Stimulated activated CD8-positive, alpha-beta memory T cell treated with anti-CD3 and anti-CD28 coated beads, Interleukin-4, amount 100 ng/mL, for 24 hours (primary cell): ENCODE measurements around the gene ITPR1.
"Not testable (repeated sequence)": the region's sequence is repeated elsewhere in the genome, so short reads cannot be mapped to it uniquely, and the experiment has no call there.

Experiments
- DNase-seq: peaks from one replicate; pipeline ENCODE4 v3.0.0-alpha.2; 2020; ENCODE audit warnings: low read depth

ITPR1 gene

DNA sequence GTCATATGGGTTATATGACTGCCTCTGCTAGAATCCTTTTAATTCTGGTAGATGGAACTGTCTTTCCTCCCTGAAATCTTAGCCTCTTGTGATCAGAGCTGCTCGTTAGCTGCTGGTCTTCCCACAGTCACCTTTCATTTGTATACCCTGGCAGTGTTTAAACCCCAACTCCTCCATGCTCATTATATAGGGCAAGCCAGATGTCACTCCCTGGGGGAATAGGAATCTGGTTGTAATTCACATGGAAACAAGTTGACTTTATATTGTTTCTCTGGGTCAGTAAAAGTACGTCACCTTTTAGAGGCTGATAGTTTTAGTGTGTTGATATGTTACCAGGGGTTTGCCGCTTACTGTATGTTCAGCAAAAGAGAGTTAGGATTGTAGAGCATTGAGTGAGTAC lies 103.5 kb downstream of the ITPR1 start:
- no peak for DNase-seq

DNA sequence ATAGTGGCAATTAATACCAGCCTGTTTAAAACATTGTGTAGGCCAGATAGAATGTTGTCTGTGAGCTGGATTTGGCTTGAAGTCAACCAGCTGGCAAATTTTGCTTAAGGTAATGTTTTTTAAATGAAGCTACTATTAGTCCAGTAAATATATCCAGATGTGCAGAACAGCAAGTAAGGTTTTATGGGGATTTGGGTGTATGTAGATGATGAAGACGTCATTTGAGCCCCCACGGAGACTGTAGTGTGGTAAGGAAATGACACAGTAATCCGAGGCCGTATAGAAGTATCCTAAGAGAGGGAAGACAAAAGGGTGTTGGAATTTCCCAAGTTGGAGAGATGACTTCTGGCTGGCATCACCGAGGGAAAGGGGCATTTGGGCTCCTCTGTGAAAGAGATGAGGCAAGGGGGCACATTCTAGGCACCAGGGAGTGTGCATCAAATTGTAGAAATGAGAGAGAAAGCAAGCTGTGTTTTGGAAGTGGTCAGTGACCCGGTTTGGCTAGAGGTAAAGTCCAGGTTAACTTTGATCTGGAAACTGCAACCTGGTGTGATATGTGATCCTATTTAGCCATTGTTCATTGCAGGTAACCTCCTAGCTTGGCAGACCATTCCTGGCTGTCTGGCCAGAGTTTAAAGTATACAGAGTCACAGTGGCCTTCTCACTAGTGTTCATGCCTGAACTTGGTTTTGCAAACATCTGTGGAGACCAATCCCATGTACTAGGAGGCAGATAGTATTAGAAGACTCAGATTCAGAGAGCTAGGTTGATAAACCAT lies 104.2 kb downstream of the ITPR1 start:
- DNase-seq, result no peak

DNA sequence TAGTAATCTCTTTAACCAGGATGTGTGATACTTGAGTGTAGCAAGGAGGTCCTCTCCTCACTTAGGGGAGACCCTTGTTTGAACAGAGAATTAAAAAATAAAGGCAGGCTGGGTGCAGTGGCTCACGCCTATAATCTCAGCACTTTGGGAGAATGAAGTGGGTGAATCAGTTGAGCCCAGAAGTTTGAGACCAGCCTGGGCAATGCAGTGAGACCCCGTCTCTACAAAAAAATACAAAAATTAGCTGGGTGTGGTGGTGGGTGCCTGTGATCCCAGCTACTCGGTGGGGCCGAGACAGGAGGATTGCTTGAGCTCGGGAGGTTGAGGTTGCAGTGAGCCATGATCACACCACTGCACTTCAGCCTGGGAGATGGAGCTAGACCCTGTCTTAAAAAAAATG lies 105.1 kb downstream of the ITPR1 start:
- DNase-seq, result not testable (repeated sequence)

DNA sequence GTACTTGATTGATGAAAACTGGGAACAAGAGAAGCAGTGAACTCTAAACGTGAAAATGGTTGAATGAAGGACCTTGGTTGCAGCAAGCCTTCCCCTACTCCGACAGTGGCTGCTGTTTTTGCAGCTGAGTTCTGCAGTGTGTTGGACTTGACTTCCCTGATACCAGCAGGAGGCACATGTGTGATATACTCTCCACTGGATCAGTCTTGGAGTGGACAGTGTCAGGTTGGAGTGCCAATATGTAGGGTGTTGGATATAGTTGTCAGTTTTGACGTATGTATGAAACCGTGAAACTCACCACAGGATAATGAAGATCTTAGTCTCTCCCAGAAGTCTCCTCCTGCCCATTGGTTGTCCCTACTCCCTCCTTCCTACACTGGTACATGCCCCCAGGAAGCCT lies 106.5 kb downstream of the ITPR1 start:
- no peak for DNase-seq

DNA sequence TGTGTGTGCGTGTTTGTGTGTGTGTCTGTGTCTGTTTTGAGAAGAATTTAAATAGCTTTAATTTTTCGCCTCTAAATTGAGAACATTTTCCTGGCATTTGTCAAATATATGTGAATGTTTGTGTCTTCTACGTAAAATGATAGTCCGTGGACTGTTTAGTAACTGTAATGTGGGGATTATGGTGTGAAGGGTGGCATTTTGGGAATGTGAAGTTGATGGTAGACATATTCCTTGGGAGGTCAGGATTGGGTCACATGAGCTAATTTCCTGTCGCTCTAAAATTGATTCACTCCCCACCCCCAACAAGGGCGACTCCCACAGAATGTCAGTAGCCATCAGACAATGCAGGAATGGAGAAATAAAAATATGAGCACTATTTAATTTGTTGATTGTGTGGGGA lies 107.3 kb downstream of the ITPR1 start:
- no peak for DNase-seq

DNA sequence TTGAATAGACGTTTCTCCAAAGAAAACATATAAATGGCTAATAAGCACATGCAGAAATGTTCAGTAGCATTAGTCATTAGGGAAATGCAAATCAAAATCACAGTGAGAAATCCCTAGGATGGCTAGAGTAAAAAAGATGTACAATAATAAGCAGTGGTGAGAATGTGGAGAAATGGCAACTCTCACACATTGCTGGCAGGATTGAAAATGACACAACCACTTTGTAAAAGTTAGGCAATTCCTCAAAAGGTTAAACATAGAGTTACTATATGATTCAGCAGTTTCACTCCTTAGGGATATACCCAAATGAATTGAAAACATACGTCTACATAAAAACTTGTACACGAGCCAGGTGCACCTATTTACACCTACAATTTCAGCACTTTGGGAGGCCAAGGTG lies 108.7 kb downstream of the ITPR1 start:
- DNase-seq, result no peak

DNA sequence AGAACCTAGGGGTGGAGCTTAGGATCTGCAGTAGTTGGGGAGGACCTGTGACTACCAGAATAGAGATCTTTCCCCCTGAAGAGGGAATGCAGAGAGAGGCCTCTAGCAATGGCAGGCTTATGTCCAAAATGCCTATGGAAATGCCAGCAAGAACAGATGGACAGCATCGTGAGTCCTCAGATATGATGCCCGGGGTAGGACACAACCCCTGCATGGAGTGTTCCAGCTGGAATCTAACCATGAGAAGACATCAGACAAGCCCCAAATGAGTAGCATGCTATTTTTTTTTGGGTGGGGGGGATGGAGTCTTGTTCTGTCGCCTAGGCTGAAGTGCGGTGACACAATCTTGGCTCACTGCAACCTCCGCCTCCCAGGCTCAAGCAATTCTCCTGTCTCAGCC lies 111.5 kb downstream of the ITPR1 start:
- DNase-seq, result no peak

DNA sequence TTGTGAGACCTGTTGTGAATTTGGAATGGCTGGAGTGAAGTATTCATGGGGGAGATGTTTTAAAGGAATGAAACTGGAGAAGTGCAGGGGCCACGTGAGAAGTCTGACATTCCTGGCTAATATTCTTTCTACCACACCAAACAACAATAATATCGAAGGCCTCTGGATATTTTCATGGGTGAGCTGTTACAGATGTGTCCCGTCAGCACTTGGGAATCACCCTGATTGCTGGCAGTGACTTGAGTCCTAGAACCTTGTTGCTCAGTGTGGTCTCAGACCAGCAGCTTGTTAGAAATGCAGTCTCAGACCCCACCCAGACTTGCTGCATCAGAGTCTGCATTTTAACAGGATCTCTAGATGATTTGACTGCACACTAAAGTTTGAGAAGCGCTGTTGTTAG lies 113.8 kb downstream of the ITPR1 start:
- no peak for DNase-seq

DNA sequence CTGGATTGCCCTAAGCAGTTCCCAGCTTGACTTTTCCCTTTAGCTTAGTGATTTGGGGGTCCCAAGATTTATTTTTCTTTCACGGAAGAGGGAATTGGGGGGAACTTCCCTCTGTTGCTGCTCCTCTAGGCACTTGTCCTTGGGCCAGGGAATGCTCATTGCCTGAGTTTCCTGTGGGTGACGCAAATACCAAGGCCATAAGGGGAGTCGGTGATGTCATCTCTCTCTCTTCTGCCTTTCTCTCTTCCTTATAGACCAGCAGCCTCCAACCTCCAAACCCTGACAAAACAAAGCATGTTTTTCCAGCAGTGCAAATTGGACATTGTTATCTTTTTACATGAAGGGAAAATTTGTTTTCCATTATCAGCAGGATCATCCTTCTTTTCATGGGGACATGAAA lies 120.2 kb downstream of the ITPR1 start:
- DNase-seq, result no peak

DNA sequence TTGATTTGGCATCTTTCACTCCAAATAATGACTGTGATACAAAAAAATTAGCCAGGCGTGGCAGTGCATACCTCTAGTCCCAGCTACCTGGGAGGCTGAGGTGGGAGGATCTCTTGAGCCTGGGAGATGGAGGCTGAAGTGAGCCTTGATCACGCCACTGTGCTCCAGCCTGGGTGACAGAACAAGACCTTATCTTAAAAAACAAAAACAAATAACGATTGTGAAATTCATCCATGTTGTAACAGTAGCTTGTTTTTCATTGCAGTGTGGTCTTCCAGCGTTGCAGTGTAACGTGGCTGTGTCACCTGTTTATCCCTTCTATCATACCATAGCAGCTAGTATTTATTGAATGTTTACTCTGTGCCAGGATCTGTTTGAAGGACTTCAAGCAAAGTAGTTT lies 120.9 kb downstream of the ITPR1 start:
- no peak for DNase-seq

DNA sequence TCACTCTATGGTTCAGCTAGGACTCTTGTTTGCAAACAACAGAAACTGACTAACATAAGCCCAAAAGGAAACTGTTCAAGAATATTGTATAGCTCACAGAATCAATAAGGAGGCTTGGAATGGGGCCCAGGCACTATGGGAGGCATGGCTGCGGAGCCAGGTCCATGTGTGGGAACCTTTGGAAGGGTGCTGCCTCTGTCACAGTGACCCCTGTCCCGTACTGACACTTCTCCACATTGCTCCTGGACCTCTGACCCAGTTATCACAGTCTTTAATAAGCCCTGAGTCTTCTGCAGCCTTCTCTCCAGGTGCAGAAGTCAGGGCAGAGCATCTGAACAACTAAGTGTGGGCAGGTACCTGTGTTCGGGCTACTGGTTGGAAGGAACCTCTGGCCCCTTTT lies 121.8 kb downstream of the ITPR1 start:
- DNase-seq, result no peak

DNA sequence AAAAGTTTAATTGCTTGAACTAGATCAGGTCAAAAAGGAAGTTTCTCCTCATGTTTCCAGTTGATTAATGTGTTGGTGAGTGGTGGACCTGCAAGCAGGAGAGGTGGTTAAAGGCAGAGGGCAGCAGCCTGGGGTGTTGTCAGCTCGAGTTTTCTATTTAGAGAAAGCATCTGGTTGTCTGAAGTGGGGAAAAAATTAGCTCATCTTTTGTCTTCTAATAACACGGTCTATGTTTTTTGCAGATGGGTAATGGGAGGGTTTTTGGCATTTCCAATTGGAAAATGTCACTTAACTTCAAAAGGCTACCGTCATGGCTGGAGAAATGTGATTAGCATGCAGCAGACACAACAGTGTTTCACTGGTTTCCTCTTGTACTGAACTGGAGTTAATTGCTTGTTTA lies 122.6 kb downstream of the ITPR1 start:
- no peak for DNase-seq

DNA sequence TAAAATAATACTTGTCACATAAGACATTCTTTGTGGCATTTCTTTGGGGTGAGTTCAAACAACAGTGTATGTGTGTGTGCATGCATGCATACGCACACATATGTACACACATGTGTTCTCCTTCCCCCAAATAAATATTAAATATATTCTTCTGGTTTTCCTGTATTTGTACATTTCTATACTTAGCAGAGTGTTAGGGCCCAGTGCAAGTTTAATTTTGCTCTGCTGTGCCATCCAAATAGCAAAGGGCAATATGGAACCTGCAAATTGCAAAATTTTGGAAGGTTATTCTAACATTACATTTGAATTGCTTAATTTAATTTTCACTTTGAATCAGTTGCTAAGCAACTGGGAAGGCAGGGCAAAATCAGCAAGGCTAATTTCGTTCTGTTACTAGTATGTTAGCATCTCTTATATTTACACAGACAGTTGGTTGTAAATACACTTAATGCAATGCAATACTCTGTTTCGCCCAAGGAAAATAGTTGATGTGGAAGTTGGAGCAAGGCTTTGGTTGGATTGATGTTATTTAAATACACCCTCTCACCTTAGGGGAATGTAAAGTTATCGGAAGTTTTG lies 130.4 kb downstream of the ITPR1 start:
- DNase-seq, result no peak

DNA sequence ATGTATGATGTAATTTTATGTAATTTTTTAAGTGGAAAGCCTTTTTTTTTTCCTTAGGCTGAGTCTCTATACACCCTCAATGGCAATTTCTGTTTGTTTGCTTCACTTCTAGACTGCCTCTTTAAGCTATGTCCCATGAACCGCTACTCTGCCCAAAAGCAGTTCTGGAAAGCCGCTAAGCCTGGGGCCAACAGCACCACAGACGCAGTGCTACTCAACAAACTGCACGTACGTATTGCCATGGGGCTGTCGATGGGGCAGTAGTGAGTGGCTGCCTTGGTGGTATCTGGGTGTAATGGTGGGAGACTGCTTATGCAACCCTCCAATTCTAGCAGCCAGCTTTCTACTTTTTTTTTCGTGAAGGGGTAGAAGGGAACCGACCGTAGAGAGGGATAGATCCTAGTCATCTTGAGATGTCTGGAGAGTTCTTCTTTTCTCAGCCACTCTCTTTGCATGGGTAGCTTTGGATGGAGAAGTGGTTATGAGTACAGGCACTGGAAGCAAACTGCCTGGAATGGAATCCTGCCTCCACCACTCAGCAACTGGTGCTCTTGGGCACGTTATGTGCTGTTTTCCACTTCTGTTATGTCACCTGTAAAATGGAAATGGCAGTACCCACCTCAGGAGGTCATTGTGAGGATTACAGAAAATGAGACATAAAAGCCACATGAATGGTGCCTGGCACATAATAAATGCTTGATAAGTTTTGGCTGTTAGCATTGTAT lies 134.7 kb downstream of the ITPR1 start:
- DNase-seq, result no peak

DNA sequence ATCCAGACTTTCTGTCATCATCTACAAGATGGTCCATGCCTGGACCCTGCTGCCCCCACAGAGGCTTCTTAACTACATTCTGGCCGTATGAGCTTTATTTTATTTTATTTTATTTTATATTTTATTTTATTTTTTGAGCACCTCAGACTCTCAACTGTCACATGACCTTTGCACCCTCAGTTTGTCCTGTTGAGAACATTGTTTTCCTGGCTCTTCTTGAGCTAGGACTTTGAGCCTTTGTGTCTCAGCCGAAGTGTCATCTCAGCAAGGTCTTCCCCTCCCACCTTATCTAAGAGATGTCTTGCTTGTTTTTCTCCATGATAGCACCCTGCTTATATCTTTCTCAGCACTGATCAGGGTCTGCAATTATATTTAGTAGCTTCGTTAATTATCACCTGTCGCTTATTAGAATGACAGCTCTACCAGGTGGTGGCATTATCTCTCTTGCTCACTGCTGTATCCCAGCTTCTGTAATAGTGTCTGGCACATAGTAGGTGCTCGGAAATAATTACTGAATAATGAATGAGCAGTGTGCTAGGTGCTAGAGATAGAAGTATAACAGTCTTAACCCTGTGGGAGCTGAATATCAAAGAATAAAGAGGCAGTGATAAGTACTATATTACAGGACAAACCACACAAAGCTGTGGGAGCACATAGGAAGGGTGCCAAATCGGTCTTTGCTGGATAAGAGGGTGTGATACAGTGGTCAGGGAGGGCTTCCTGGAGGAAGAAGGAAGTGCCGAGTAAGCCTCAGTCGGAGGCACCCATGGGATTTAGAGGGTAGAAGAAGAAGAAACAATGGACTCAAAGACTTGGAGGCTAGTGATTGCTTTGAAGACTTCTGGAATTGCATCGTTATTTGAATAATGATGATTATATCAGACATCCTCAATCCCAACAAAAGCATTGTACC lies 136.2 kb downstream of the ITPR1 start:
- no peak for DNase-seq

DNA sequence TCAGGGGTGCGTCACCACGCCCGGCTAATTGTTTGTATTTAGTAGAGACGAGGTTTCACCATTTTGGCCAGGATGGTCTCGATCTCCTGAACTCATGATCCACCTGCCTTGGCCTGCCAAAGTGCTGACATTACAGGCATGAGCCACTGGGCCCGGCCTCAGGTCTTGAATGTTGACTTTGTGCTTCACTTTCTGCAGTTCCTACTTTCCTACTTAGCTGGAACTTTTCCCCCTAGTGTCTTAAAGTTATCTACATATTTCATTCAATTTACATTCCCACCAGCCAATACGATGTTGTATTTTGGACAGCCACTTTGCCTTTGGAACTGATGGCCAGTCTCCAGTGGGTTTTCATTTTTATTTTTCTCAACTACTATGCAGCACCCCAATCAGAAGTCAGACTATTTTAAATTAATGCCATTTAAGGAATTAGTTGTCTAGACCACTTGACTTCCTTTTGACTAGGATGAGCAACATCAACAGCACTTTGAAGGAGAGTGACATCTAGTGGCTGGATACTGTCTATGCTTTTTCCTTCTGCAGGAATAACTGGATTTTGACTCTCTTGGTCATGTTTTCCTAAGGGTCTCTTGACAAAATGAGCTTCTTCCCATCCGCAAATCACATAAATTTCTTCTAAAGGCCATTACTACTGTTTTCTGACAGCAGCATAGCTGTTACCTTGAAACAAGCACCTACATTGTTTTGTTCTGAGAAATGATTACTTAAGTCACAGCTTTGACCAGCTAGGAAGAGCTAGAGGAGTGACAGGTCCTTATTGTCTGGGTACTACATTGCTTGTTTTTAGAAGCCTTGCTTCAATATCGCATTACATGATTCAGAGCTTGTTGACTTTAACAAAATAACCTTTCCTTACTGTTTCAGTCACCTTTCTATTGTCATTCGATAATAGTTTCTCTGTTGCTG lies 140.2 kb downstream of the ITPR1 start:
- no peak for DNase-seq

DNA sequence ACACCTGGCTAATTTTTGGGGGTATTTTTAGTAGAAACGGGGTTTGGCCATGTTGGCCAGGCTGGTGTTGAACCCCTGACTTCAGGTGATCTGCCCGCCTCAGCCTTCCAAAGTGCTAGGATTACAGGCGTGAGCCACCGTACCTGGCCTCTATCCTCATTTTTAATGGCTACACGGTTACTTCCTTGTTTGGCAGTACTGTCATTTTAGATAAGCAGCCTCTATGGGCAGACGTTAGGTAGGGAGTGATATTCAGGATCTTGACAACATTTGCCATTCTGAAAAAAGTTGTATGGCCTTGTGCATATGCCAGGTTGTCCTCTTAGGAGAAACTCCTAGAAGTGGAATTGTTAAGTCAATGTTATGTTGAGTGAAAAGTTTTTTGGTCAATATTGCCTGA lies 141.7 kb downstream of the ITPR1 start:
- DNase-seq, result no peak

DNA sequence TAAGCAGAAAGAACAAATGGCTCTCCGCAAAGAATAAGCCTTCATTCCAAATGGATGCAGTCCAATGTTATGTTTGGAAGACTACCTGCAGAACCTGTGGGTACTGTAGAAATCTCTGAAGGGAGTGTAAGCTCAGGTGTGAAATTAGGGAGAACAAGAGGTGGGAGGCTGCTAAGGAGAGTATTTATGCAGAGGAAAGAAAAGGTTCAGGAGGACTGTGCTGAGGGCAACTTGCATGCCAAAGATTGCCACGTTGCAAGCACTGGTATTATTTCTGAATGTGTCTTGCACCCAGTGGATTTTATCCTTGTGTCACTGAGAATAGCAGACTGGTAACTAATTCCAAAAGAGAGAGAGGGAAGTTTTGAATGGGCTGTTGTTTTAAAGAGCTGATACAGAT lies 144.1 kb downstream of the ITPR1 start:
- DNase-seq, result no peak

DNA sequence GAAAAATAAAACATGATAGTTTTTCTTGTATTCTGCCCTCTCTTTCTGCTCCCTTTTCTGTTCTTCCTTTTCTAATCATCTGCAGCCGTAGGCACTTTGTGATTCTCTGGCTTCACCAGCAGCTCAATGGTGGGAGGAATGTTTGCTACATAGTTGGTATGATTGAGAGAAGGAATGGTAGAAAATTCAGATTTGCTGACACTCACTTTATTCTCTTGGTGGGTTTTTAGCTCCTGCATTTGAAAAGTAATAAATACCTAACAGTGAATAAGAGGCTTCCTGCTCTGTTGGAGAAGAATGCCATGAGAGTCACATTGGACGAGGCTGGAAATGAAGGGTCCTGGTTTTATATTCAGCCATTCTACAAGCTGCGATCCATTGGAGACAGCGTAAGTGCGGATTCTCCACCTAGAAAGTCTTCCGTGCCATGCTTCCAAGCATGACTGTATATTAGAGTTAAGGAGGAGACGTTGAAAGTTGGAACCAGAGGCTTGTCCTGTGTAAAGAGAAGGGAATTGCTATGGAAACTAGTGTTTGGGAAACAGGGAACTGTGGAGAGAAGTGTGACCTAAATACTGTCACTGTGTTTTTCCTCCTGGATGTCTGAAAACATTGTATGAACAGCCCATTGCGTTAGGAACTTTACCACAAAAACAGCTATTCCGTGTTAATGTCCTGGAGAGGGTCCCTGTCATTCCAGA lies 148.9 kb downstream of the ITPR1 start:
- DNase-seq, result no peak

DNA sequence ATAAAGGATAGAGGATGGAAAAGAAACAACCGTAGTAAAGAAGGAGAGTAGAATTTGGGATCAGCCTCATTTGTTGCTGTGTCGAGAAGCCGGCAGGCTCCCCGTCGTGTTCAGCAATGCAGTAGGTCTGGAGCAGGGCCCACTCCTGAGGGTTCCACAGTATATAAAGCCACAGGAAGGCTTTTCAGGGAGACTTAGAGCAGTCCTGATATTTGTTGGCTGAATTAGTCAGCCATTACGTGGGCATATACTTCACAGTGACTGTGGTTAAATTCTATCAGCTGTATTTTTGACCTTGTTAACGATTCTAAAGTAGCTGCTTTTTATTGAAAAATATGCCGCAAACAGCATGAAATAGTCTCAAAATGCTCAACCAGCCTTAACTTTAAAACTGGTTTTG lies 149.5 kb downstream of the ITPR1 start:
- no peak for DNase-seq
